ENCODE results near the gene SULF2.

Gene SULF2

GRCh38 chr20:47682028-47682783 lies 103.1 kb downstream of the SULF2 start:
- no peak for DNase-seq

GRCh38 chr20:47680804-47681529 lies 104.3 kb downstream of the SULF2 start:
- DNase-seq, result no peak

GRCh38 chr20:47679462-47679861 lies 105.8 kb downstream of the SULF2 start:
- DNase-seq, result no peak

GRCh38 chr20:47678536-47678935 lies 106.7 kb downstream of the SULF2 start:
- no peak for DNase-seq

GRCh38 chr20:47677635-47678453 lies 107.4 kb downstream of the SULF2 start:
- DNase-seq, result peak; percentile 19 to 66 (median 40)

GRCh38 chr20:47676912-47677634 lies 108.2 kb downstream of the SULF2 start:
- DNase-seq, result no peak

GRCh38 chr20:47676219-47676721 lies 109.0 kb downstream of the SULF2 start:
- no peak for DNase-seq

GRCh38 chr20:47675190-47676142 lies 109.8 kb downstream of the SULF2 start:
- DNase-seq, result no peak

- no peak for DNase-seq
These were observed 110.6 kb downstream of the SULF2 start for GRCh38 chr20:47674686-47675085.

- no peak for DNase-seq
These were observed 111.1 kb downstream of the SULF2 start for GRCh38 chr20:47674145-47674544.

GRCh38 chr20:47673671-47673955 lies 111.7 kb downstream of the SULF2 start:
- DNase-seq, result no peak

- DNase-seq, result no peak
These were observed 112.2 kb downstream of the SULF2 start for GRCh38 chr20:47672886-47673670.

GRCh38 chr20:47672166-47672565 lies 113.1 kb downstream of the SULF2 start:
- no peak for DNase-seq

GRCh38 chr20:47670913-47671312 lies 114.4 kb downstream of the SULF2 start:
- no peak for DNase-seq

GRCh38 chr20:47669927-47670890 lies 115.1 kb downstream of the SULF2 start:
- DNase-seq, result no peak

GRCh38 chr20:47669489-47669888 lies 115.8 kb downstream of the SULF2 start:
- DNase-seq, result no peak

- no peak for DNase-seq
These were observed 116.2 kb downstream of the SULF2 start for GRCh38 chr20:47669152-47669425.

- DNase-seq, result no peak
These were observed 116.7 kb downstream of the SULF2 start for GRCh38 chr20:47668313-47669151.

Measured in suppressor macrophage (primary cell).